Body of pancreas (tissue), 4 donors: Measurements from ENCODE around the gene MMD2.

Experiments used
- CTCF ChIP-seq, 7 experiments: fragments of 450-650 bp in 4 of 7; fragments of 200-600 bp in 3 of 7; sonication (generic) in 3 of 7; IDR thresholded peaks; one replicate each; pipeline ENCODE4 v1.5.1; 2016 to 2019; ENCODE audit warnings: antibody characterized with exemption in 7 of 7
- POLR2A ChIP-seq, 3 donors: fragments of 450-650 bp; IDR thresholded peaks; one replicate each; pipeline ENCODE4 v1.6.1; 2016; ENCODE audit warnings: antibody characterized with exemption in 3 of 3, mild to moderate bottlenecking in 2 of 3

- no peak for TF ChIP-seq CTCF (IDR thresholded peaks at IDR 0.05)
- TF ChIP-seq POLR2A (IDR thresholded peaks at IDR 0.05): no peak
These were observed 18.8 kb downstream of the MMD2 start for GRCh38 chr7:4939971-4940728.
